ACHN (cell line): ENCODE measurements around the gene OGFOD3.
"Not testable (repeated sequence)": the region's sequence is repeated elsewhere in the genome, so short reads cannot be mapped to it uniquely, and the experiment has no call there.

Source experiments
- DNase-seq: peaks from one replicate; pipeline ENCODE4 v3.0.0-alpha.2; 2015
- in situ Hi-C: cut with HindIII; loops from 2 replicates; pipeline ENCODE4 v1.10.0; 2017; ENCODE audit warnings: low sequenced_read_pairs, low pct_ligation_motif_present, low pct_unique_long_range_greater_than_20kb

The OGFOD3 gene

DNA sequence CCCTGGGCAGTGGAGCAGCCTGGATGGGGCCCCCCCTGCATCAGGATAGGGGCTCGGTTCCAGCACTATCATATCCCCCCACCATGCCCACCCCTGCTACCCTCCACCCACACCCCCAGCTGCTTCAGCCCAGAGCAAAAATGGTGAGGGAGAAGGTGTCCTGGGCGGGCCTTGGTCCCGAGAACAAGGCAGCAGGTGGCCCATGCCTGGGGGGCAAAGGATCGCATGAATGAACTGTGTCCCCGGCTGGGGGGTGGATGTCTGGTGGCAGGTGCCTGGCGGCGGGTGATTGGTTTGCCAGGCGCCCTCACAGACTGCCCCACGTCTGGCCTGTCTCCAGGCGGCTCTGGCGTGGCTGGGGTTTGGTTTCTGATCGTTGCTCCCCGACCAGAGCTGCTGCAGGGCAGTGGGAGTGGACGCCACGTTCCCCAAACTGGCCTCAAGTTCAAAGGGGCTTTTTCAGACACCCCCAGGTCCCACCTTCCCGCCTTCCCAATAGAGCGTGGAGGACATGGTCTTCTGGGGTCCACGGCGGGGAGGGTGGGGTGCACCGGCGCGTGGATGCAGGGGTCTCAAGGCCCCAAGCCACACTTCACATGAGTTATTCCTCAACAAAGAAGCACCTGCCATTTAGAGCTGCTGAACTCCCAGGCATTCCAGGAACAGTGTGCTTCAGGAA lies 34.2 kb downstream of the OGFOD3 start:
- no peak for DNase-seq
- in situ Hi-C loops = no loop called here

DNA sequence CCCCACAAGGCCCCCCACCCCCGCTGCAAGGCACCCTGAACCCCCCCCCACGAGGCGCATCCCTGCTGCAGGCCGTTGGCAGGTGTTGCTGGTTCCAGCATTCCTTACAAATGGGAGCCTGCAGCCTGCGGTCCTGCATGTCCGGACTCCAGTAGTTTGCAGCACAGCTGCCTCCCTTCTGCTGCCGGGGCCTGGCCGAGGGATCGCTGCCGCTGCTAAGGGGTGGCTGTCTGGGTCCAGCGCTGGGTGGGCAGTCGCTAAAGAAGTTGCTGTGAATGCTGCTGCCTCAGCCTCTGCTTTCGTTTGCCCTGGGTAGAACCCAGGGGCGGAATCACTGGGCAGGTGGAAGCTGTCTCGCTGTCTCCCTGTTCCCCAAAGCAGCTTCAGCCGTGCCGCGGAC lies 35.0 kb downstream of the OGFOD3 start:
- in situ Hi-C loops = no loop called here
- no peak for DNase-seq

GRCh38 chr17:82382933-82383255 lies 35.5 kb downstream of the OGFOD3 start:
- DNase-seq = no peak
- in situ Hi-C loops = no loop called here

- in situ Hi-C loops, DNase-seq: not testable (repeated sequence)
Observed at GRCh38 chr17:82382220-82382932, 36.0 kb downstream of the OGFOD3 start.

GRCh38 chr17:82381703-82382009 lies 36.7 kb downstream of the OGFOD3 start:
- DNase-seq, in situ Hi-C loops: not testable (repeated sequence)

DNA sequence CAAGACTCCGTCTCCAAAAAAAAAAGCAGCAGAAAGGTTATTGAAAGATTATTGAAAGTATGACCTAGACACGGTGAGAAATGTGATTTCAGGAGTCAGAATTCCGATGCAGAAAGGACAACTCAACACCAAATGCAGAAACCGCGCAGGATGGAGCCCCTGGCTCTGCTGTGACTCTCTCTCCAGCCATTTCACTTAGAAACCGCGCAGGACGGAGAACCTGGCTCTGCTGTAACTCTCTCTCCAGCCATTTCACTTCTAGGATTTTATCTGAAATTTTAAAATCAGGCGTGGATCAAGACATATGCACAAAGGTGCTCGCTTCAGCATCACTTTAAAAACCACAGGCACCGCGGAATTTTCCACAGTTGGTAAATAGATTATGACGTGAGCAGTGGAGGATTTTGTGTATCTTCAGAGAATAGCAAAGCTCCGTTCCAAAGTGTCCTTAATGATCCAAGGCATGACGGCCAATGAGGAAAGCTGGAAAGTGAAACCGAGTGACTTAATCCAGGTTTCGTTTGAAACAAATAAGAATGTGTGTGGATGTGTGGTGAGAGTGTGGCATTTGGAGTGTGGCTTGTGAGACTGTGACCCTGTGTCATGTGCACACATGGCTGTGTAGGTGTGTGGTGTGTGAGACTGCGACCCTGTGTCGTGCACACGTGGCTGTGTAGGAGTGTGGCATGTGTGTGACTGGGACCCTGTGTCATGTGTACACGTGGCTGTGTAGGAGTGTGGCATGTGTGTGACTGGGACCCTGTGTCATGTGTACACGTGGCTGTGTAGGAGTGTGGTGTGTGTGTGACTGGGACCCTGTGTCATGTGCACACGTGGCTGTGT lies 37.3 kb downstream of the OGFOD3 start:
- DNase-seq = no peak
- in situ Hi-C loops = no loop called here

GRCh38 chr17:82378741-82379021 lies 39.7 kb downstream of the OGFOD3 start:
- DNase-seq = no peak
- in situ Hi-C loops = no loop called here

GRCh38 chr17:82377924-82378740 lies 40.3 kb downstream of the OGFOD3 start:
- in situ Hi-C loops = no loop called here

GRCh38 chr17:82377294-82377693 lies 41.1 kb downstream of the OGFOD3 start:
- in situ Hi-C loops = not testable (repeated sequence)

More at GRCh38 chr17:82377924-82378740, 40.3 kb downstream of the OGFOD3 start:
- DNase-seq = no peak

GRCh38 chr17:82376042-82376730 lies 42.2 kb downstream of the OGFOD3 start:
- in situ Hi-C loops = no loop called here
- no peak for DNase-seq

More at GRCh38 chr17:82377294-82377693, 41.1 kb downstream of the OGFOD3 start:
- DNase-seq = not testable (repeated sequence)

- in situ Hi-C loops = no loop called here
- DNase-seq = no peak
Observed at GRCh38 chr17:82375359-82376041, 42.9 kb downstream of the OGFOD3 start.

GRCh38 chr17:82374626-82375331 lies 43.6 kb downstream of the OGFOD3 start:
- in situ Hi-C loops = no loop called here

DNA sequence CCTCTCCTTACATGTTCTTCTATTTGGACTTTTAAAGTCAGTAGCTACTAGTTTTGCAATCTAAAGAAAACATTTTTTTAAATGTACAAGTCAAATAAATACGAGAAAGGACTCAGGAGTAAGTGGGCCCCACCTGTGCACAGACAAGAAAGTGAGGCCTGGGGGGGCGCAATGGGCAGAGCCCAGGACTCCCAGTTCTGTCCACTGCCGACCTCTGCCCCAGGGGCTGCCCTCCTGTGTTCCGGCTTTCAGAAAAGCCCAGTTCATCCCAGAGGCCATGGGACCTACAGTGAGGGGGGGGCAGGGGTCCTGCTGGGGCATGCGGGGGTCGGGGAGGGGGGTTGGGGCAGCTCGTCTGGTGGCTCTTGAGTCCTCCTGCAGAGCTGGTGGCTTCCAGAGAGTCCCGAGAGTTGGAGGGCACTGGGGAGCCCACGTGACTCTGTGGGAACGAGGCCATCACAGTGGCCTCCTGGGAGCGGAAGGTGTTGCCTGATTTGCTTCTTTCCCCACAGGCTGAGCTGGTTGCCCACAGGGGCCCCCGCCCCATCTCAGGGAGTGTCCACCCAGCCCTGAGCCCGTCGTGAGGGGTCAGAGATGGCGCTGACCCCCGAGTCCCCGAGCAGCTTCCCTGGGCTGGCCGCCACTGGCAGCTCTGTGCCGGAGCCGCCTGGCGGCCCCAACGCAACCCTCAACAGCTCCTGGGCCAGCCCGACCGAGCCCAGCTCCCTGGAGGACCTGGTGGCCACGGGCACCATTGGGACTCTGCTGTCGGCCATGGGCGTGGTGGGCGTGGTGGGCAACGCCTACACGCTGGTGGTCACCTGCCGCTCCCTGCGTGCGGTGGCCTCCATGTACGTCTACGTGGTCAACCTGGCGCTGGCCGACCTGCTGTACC lies 44.4 kb downstream of the OGFOD3 start:
- in situ Hi-C loops = no loop called here
- no peak for DNase-seq

More at GRCh38 chr17:82374626-82375331, 43.6 kb downstream of the OGFOD3 start:
- no peak for DNase-seq

- in situ Hi-C loops, DNase-seq: not testable (repeated sequence)
Observed at GRCh38 chr17:82373072-82373452, 45.3 kb downstream of the OGFOD3 start.

DNA sequence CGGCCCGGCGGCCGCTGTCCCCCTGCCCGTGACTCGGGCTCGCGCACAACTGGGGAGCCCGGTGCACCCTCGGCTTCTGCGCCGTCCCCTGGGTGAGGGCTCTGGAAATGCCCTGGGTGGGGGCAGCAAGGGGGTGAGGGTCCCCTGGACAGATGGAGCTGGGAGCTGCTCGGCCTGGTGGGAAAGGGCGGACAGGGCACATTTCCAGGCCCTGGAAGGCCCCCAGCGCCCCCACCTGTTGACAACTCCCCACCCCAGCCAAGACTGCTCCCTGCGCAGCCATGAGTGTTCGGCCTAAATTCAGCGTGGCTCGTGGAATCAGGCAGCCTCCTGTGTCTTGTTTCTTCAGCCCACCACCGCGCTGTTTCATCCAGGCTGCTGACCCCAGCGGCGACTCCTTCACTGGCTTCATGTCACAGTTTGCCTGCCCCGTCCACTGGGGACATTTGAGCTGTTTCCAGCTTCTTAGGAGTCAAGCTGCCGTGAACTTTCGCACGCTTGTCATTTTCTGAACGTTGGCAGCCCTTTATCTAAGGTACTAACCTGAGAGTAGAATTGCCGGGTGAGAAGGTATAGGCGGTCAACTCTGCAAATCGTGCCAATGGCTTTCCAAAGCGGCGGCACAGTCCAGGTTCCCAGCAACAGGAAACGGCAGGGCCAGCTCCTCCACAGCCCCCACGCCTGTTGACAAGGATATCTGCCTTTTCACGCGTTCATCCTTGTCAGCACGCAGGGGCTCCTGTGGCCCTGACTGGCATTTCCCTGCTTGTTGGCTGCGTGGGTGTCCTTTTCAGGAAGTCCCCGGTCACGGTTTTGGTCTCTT lies 45.9 kb downstream of the OGFOD3 start:
- in situ Hi-C loops = no loop called here
- no peak for DNase-seq
